Lower leg skin (tissue), 3 donors: ENCODE data around the gene ABHD5.

Source experiments
- CTCF ChIP-seq, 3 donors: fragments of 450-650 bp; IDR thresholded peaks; one replicate each; pipeline ENCODE4 v1.5.1; 2016; ENCODE audit warnings: antibody characterized with exemption in 3 of 3, mild to moderate bottlenecking in 3 of 3, moderate library complexity in 2 of 3
- POLR2A ChIP-seq, 2 donors: fragments of 450-650 bp; IDR thresholded peaks; one replicate each; pipeline ENCODE4 v1.6.1; 2016 to 2017; ENCODE audit warnings: antibody characterized with exemption in 2 of 2, mild to moderate bottlenecking in 1 of 2, moderate library complexity in 1 of 2

GRCh38 chr3:43765521-43765971, 74.8 kb downstream of the ABHD5 start:
- TF ChIP-seq CTCF (IDR thresholded peaks at IDR 0.05) (no peak), POLR2A (IDR thresholded peaks at IDR 0.05) (no peak)
